ENCODE data around the gene PPP3CA. TPM values are rescaled to one million over a fixed set of nuclear protein-coding genes. Genes with fewer than 3 reads are reported as not detected.

Gene PPP3CA
- total RNA-seq, 1 donor from 2014 or later, result 64.5 TPM

- peak overlapping the region in 1 of 2 donors; percentile 60 for H3K27ac ChIP-seq
- H3K4me3 ChIP-seq, result no peak overlapping the region
- no peaks in the 10 kb centered on the region for H3K9me3 ChIP-seq
- TF ChIP-seq CTCF (IDR thresholded peaks at IDR 0.05), result no peak
- no peaks in the 10 kb centered on the region for H3K27me3 ChIP-seq
- intact Hi-C loops (cut with DNase I), result loop anchor here (5.0 kb wide), 1 partner anchor 54 kb away; the partner anchor contains the start of gene PPP3CA
- H3K36me3 ChIP-seq, result no peaks in the 10 kb centered on the region
- peaks cover 0 to 18% of the 10 kb centered on the region in 2 donors for H3K4me1 ChIP-seq
- DNase-seq (ENCODE audit: low spot score in 2 of 2), result no peak
These were observed 54.4 kb downstream of the PPP3CA start for GRCh38 chr4:101292901-101293300.

- Histone ChIP-seq H3K9me3 (no peaks in the 10 kb centered on the region), H3K4me3 (no peak overlapping the region), H3K36me3 (no peaks in the 10 kb centered on the region), H3K27ac (peak overlapping the region; percentile 9 to 20), H3K4me1 (peaks cover 0 to 25% of the 10 kb centered on the region in 2 donors), H3K27me3 (no peaks in the 10 kb centered on the region)
- no peak for TF ChIP-seq CTCF (IDR thresholded peaks at IDR 0.05)
- intact Hi-C loops (cut with DNase I), result loop anchor here (5.0 kb wide), 1 partner anchor 55 kb away; the partner anchor contains the start of gene PPP3CA
- no peak for DNase-seq (ENCODE audit: low spot score in 2 of 2)
These were observed 55.1 kb downstream of the PPP3CA start for GRCh38 chr4:101292214-101292613.

- TF ChIP-seq CTCF (IDR thresholded peaks at IDR 0.05), result no peak
- peaks cover 0 to 25% of the 10 kb centered on the region in 2 donors for H3K4me1 ChIP-seq
These were observed 56.1 kb downstream of the PPP3CA start for GRCh38 chr4:101291198-101291597.

GRCh38 chr4:101290654-101291053, 56.7 kb downstream of the PPP3CA start:
- Histone ChIP-seq H3K27me3 (no peaks in the 10 kb centered on the region), H3K27ac (no peak overlapping the region), H3K36me3 (no peaks in the 10 kb centered on the region), H3K4me3 (no peak overlapping the region), H3K4me1 (peaks cover 0 to 22% of the 10 kb centered on the region in 2 donors), H3K9me3 (no peaks in the 10 kb centered on the region)
- intact Hi-C loops (cut with DNase I), result loop anchor here (5.0 kb wide), 1 partner anchor 57 kb away; the partner anchor contains the start of gene PPP3CA
- no peak for TF ChIP-seq CTCF (IDR thresholded peaks at IDR 0.05)
- DNase-seq (ENCODE audit: low spot score in 2 of 2), result no peak

More at GRCh38 chr4:101291198-101291597, 56.1 kb downstream of the PPP3CA start:
- intact Hi-C loops (cut with DNase I), result loop anchor here (5.0 kb wide), 1 partner anchor 56 kb away; the partner anchor contains the start of gene PPP3CA
- no peak for DNase-seq (ENCODE audit: low spot score in 2 of 2)
- no peak overlapping the region for H3K27ac ChIP-seq
- no peaks in the 10 kb centered on the region for H3K36me3 ChIP-seq
- H3K27me3 ChIP-seq, result no peaks in the 10 kb centered on the region
- no peak overlapping the region for H3K4me3 ChIP-seq
- H3K9me3 ChIP-seq, result no peaks in the 10 kb centered on the region

- H3K27me3 ChIP-seq, result no peaks in the 10 kb centered on the region
- no peak overlapping the region for H3K27ac ChIP-seq
- no peak overlapping the region for H3K4me3 ChIP-seq
- no peaks in the 10 kb centered on the region for H3K36me3 ChIP-seq
- no peak for DNase-seq (ENCODE audit: low spot score in 2 of 2)
- H3K4me1 ChIP-seq, result peaks cover 0 to 20% of the 10 kb centered on the region in 2 donors
- H3K9me3 ChIP-seq, result no peaks in the 10 kb centered on the region
- TF ChIP-seq CTCF (IDR thresholded peaks at IDR 0.05), result no peak
- intact Hi-C loops (cut with DNase I), result no loop called here
These were observed 58.0 kb downstream of the PPP3CA start for GRCh38 chr4:101289306-101289705.
